GM18858 (cell line): ENCODE measurements around the gene FGF23.
"Not testable (repeated sequence)": the region's sequence is repeated elsewhere in the genome, so short reads cannot be mapped to it uniquely, and the experiment has no call there.

Experiments
- ATAC-seq: cut with Tn5 transposase; IDR thresholded peaks from one replicate; pipeline ENCODE4 v1.9.1; 2021; ENCODE audit not compliant: unreplicated experiment

Gene FGF23

DNA sequence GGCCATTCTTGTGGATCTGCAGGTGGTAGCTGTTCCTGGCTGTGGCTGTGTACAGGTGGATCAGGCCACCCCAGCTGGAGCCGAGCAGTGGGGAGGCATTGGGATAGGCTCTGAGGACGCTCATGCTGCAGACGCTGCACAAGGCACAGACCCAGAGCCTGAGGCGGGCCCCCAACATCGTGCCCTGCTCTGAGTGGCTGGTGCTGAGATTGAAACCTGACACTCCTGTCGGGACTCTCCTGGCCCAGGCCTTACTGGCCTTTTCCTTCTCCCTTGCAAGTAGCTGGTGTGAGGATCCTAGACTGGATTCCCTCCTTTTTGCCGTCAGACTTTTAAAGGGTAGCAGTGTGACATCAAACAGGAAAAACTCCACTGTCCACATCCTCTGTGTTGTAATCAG, at the start of gene FGF23:
Gene FGF23 (minus strand): TSS at position 308 of the 400 bp plus-strand sequence. CDS start 130 bp downstream, at position 178.
- ATAC-seq = no peak

DNA sequence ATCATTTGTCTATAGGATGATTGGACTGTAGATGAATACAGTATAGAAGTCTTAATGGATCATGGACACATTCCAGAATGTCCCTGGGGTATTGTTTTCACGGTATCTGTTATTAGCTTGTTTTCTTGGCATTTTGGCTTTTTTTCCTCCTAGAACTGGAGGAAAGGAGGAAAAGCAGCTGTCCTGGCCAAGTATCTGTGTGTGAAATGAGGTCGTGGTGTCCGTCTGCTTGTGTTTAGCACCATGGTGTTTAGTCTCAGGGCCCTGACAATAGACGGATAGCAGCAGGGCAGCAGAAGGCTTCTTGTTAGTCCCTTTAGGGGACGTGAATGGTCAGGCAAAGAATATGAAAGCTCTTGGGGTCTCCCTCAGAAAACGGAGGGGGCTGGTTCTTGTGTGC, 44.9 kb upstream of the FGF23 start:
- no peak for ATAC-seq

DNA sequence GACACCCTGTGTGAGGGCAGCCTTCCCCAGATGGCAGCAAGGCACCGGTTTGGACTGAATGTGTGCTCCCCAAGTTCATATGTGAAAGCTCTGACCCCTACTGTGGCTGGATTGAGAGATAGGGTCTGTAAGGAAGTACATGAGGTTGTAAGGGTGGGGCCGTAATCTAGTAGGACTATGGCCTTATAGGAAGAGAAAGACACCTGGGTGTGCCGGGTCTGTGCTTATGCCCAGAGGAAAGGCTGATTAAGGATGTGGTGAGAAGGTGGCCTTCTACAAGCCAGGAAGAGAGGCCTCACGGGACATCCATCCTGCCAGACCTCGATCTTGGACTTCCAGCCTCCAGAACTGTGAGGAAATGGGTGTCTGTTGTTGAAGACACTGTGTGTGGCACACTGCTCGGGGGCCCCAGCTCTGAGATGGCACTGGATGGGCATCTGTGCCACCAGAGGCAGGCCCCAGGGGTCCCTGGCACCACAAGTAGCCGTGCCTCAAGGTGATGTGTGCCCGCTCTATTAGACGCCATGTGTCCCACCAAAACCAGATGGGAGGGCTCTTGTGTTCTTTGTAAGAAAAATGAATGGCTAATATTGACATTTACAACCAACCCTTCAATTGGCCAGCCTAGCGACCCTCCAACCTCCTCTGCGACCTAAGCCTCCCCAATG, 44.1 kb upstream of the FGF23 start:
- no peak for ATAC-seq

DNA sequence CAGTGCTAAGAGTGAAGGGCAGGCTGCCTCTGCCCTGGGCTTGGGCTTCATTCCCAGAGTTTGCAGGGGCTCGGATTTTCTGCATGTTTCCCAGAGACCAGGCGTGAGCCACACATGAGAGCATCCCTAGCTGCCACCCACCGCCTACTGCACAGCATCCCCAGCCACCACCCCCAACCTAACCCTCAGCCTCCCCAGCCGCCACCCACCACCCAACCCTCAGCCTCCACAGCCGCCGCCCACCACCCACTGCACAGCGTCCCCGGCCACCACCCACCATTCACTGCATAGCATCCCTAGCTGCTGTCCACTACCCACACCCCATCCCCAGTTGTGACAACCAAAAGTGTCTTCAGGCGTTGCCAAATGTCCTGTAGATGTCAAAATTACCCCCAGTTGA, 43.5 kb upstream of the FGF23 start:
- ATAC-seq = no peak

DNA sequence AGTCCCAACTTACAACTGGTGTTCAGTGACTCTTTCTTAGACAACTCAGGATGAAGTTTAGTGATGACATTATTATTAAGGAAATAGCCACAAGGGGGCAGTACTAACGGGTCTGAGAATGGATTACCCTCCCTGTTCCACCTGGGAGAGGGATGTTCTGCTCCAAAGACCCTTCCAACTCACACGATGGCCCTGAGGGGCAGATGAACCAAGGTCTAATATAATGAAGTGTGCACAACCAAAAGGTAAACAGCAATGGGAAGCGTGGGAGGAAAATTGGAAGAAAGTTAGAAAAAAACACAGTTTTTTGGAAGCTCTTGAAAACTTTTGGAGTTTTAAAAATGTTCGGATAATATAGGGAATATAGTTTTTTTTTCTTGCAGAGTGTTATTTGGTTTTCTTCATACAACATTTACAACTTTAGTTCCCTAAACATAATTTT, 42.1 kb upstream of the FGF23 start:
- ATAC-seq = no peak

DNA sequence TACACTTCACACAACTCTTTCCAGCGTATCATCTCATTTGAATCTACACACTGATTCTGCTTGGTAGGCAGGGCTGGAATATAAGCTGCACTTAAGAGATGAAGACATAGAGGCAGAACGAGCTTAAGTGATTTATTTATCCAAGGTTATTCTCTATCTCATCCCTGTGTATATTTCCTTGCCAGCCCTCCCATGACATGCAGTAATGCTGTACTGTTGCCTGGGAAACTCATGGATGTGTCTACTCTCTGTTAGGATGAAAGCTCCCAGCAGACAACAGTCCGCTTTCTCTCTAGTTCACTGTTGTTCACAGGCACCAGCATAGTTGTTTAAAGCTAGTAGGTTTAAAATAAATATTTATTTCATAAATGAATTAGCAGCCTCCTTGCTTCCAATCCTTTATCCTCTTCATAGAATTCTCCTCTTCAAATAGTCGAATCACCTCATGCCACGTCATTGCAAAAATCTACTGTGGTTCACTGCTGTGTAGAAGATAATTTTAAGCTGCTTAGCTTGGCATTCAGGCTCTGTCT, 40.7 kb upstream of the FGF23 start:
- no peak for ATAC-seq

DNA sequence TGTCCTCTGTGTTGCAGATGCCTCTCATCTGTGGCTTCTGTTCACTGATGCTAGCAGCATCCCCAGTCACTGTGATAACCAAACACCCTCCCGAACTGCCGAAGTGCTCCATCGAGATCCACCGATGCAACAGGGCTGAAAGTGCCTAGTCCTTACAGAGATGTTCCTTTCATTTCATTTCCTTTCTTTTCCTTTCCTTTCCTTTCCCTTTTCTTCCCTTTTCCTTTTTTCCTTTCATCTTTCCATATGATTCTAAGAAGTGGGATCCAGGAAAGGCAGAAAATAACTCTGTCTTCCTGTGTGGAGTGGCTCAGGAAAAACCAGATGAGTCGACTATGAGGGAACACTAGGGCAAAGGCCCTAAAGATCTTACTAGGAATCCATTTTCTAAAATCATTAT, 39.4 kb upstream of the FGF23 start:
- no peak for ATAC-seq

DNA sequence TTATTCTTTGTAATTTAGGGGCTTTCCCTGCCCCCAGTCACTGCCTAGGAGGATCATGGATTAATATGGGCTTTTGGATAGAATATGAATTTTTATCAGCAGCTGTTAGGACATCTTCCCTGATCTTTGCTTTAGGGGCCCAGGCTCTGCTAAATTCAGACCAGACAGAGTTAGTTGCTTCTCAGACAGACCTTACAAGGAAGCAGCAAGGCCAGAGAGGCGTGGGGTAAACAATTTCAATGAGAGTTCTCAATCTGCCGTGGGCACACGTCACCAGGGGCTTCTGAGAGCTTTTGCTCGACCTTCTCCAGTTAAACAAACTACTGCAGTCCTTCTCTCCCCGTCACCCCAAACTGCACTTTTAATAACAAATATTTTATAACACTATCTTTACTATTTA, 38.4 kb upstream of the FGF23 start:
- ATAC-seq = no peak

DNA sequence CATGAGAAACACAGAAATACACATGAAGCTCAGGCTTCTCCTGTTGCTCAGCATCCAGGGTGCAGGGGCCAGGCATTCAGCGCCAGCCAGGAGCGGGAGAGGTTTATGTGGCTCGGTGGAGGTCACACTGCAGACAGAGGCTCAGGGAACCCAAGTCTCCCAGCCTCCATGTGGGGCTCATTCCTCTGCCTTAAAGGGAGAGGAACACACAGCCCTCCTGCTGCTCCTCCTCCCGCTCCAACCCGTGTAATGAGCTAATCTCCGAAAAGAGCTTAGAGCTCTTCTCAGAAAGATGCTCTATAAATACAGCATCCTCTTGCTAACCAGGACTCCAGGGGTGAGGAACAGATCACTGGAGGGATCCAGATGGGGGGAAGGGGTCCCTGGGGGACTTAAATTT, 37.9 kb upstream of the FGF23 start:
- ATAC-seq = no peak

DNA sequence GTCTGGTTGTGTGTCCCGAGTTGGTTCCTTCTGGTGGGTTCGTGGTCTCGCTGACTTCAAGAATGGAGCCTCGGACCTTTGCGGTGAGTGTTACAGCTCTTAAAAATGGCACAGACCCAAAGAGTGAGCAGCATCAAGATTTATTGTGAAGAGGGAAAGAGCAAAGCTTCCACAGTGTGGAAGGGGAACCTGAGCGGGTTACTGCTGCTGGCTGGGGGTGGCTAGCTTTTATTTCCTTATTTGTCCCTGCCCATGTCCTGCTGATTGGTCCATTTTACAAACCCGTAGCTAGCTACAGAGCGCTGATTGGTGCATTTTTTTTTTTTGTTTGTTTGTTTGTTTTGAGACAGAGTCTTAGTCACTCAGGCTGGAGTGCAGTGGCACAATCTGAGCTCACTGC, 36.8 kb upstream of the FGF23 start:
- ATAC-seq = no peak

DNA sequence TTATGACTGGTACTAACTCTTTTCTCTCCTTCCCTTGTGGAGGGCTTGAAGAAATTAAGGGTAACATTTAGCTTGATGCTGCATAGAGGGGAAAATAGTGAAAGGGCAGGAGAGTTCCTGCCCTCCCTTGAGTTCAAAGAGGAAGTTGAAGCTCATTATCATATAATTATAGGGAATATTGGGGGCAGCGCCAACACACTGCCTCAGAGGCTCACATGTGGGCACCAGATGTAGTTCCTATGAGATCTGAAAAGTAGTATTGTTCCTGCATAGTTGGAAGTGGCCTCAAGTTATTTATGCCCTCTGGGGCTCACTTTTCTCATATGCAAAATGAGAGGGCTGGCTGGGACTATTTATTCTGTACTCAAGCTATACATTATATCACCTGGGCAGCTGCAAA, 33.0 kb upstream of the FGF23 start:
- no peak for ATAC-seq

DNA sequence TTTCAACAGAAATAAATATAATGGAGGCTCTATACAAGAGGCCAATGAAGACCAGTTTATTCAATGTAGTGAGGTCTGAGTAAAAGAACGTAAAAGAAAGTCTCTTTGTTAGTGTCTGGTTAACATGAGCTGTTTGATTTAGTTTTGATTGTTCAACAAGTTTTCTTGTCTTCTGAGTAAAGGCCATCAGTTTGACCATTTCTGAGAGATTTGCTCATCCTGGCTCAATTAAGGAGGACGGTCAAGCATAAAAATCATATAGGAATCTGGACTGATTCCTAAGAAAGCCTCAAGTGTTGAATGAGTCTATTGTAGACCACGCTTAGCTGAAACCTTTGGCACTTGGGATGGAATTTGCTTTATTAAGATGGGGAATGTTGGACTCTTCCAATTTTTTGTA, 32.5 kb upstream of the FGF23 start:
- ATAC-seq = no peak

DNA sequence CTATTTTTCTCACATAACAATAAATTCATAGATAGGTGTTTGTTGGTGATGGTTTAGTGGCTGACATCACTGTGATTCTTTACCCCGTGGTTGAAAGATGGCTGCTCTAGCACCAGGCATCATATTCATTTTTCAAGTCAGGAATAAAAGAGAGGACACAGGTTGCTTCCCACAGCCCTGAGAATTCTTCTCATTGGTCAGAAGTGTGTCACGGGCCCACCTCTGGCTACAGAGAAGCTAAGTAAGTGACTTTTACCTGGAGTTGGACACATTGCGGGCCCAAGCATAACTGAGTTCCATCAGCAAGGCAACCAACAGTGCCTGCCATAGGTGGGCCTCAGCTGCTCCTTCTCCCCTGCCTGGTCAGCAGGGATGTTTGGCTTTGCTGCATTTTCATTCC, 27.6 kb upstream of the FGF23 start:
- ATAC-seq = no peak

DNA sequence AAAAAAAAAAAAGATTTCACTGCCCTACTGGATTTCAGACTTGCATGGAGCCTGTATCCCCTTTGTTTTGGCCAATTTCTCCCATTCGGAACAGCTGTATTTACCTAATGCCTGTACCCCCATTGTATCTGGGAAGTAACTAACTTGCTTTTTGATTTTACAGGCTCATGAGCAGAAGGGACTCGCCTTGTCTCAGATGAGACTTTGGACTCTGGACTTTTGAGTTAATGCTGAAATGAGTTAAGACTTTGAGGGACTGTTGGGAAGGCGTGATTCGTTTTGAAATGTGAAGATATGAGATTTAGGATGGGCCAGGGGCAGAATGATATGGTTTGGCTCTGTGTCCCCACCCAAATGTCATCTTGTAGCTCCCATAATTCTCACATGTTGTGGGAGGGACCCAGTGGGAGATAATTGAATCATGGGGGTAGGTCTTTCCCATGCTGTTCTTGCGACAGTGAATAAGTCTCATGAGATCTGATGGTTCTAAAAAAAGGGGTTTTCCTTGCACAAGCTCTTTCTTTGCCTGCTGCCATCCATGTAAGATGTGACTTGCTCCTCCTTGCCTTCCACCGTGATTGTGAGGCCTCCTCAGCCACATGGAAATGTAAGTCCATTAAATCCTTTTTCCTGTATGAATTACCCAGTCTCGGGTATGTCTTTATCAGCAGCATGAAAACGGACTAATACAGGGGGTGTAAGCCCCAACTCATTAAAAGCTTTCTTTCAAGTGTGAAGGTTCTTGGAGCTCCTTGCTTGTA, 25.5 kb upstream of the FGF23 start:
- not testable (repeated sequence) for ATAC-seq

DNA sequence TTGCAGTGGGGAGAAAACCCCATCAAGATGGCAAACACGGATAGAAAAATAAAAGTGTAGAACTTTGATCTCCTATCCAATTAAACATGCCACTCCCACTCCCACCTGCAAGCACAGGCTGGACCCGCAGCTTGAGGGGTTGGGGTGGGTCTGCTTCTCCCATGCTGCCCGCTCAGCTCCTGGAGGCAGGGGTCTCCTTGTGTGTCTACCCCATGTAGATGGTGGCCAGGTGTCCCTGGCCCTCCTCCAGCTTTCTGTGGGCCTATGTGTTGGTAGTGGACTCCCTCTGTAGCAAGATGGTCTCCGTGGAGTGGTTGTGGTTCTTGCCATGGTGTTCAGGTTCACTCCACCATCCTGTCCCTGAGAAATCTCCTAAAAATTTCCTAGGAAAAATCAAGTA, 23.5 kb upstream of the FGF23 start:
- ATAC-seq = no peak

DNA sequence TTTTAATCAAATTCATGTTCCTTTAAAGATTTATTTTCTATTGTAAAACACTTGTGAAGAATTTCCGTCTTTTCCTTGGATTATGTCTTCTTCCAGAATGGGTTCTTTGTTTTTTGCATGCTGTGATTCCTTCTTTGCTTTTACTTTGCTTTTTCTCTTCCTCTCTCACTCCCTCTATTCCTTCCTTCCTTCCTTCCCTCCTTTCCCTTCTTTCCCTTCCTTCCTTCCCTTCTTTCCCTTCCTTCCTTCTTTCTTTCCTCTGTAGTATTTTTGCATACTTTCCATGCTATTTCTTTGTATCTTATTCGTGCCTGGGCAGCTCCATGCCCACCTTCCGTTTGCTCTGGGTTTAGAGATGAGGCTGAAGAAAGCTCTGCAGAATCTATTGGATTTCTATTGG, 21.6 kb upstream of the FGF23 start:
- ATAC-seq = no peak

DNA sequence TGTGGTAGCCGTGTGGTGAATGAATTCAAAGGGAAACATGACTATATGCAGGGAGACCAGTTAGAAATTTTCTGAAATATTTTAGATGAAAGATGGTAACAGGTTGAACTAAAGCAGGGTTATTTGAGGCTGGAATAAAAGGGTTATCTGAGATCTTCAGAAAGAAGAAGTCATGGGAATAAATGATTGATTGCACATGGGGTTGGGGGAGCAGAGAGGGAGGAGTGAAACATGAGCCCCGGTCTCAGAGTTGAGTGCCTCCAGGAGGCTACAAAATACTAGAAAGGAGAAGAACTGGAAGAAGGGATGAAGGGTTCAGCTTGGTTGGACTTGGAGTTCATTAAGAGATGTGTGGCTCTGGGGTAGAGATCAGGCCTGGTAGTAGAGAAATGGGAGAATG, 16.3 kb upstream of the FGF23 start:
- no peak for ATAC-seq

DNA sequence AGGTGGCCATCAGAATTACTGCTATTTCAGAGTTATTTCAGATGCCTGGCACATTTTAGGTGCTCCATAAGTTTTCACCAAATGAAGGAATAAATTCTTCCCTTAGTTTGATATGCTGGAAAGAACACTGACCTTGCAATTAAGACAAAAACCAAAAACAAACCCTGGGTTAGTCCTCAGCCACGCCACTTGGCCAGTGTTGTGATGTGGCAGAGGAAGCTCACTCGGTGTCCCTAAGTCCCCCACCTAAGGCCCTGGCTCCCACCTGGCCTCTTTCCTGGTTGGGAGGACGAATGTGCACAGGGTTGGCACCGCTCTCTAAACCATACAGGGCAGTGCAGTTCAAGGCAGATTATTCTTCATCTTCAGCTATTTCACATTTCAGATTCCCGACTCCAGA, 13.7 kb upstream of the FGF23 start:
- no peak for ATAC-seq

DNA sequence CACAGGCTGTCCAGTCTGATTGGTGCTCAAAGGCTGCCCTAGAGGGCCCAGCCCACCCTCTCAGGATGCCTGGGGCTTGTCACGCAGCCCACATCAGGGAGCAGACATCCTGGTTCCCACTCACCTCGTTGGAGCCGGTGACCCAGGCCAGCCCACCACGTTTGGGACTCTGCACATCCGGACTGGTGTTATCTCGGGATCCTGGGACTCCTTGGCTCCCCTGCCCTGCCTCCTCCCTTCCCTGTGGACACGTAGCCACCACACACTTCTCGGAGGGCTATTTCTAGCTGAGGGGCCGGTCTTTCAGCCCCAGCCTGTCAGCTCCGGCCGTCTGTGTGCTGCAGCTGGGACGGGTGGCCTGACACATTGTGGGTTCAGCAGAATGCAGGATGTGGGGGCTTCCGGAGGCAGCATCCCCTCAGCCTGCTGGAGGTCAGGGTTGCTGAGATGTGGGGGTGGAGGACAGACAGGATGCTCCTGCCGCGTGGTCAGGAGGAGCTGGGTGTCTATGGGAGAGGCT, 12.8 kb upstream of the FGF23 start:
- no peak for ATAC-seq

DNA sequence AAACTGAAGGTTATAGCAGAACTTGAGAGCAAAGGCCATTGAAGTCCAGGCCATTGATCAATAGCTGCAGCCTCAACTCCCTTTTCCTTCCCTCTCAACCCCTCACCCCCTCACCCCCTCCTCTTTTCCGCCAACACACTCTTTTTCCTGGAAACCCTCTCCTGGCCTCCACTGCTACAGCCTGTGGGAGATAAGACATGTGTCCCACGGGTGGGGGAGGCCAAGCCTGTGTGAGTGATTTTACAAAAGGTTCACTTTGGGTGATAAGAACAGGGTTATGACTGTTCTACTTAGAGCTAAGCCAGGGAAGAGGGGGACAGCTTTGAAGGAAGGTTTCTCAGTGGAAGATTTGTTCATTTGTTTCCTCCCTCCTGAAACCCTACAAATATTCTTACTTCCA, 9.2 kb upstream of the FGF23 start:
- ATAC-seq = no peak

DNA sequence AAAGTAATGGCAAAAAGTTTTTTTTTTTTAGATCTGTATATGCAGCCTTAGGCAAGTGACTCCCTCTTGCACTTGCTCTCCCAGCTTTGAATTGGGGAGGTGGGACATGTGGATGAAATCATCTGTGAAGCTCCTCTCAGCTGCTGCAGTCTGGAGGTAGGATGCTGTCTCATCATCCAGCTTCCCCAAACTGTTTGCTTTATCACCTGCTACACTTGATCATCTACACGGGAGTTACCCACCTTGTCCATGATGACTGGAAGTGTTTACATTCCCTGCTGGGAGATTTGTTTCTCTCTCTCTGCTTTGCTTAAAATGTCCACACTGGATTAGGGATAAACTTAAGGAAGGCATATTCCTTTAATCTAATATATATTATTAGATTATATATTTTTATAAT, 8.5 kb upstream of the FGF23 start:
- no peak for ATAC-seq

DNA sequence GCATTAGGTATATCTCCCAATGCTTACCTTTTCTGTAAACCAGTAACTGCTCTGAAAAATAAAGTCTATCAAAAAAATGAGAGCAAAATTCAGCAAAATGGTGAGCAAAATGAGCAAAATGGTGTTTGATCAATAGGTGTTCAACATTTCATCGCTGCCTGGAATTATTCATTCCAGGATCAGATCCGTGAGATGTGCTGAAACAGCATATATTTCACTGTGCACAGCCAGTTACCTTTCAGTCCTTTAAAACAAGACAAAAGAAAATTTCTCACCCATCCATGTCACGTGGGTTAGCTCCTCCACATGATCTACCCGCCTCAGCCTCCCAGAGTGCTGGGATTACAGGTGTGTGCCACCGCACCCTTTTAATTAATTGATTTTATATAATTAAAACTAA, 8.1 kb upstream of the FGF23 start:
- ATAC-seq = no peak
